ENCODE measurements around the gene HMOX1.
"Not testable (repeated sequence)": the region's sequence is repeated elsewhere in the genome, so short reads cannot be mapped to it uniquely, and the experiment has no call there.

HMOX1 gene

GRCh38 chr22:35435201-35435740 lies 54.4 kb downstream of the HMOX1 start:
- no peak for DNase-seq (ENCODE audit: low read depth)

- DNase-seq (ENCODE audit: low read depth), result no peak
Observed at GRCh38 chr22:35436421-35436820, 55.5 kb downstream of the HMOX1 start.

GRCh38 chr22:35437049-35437448 lies 56.2 kb downstream of the HMOX1 start:
- no peak for DNase-seq (ENCODE audit: low read depth)

- not testable (repeated sequence) for DNase-seq (ENCODE audit: low read depth)
Observed at GRCh38 chr22:35438673-35439364, 57.9 kb downstream of the HMOX1 start.

GRCh38 chr22:35439365-35439717 lies 58.4 kb downstream of the HMOX1 start:
- DNase-seq (ENCODE audit: low read depth), result no peak

- no peak for DNase-seq (ENCODE audit: low read depth)
Observed at GRCh38 chr22:35440129-35440528, 59.2 kb downstream of the HMOX1 start.

- DNase-seq (ENCODE audit: low read depth), result no peak
Observed at GRCh38 chr22:35441489-35442100, 60.7 kb downstream of the HMOX1 start.

- DNase-seq (ENCODE audit: low read depth), result no peak
Observed at GRCh38 chr22:35442471-35442870, 61.6 kb downstream of the HMOX1 start.

- no peak for DNase-seq (ENCODE audit: low read depth)
Observed at GRCh38 chr22:35443338-35443737, 62.4 kb downstream of the HMOX1 start.

All from stromal cell of bone marrow (primary cell).